Glutamatergic neuron (in vitro differentiated cells): ENCODE data around the gene CNTF. TPM values are rescaled to one million over a fixed set of nuclear protein-coding genes. Genes with fewer than 3 reads are reported as not detected.

ENCODE experiments used
- DNase-seq: peaks from one replicate; pipeline ENCODE4 v3.0.0; 2022
- H3K27ac Mint-ChIP-seq: one replicate; pipeline ENCODE4 v1.8.0; 2020; ENCODE audit warnings: mild to moderate bottlenecking, mixed read lengths, inconsistent platforms; ENCODE audit not compliant: unreplicated experiment
- H3K27me3 Mint-ChIP-seq: one replicate; pipeline ENCODE4 v1.8.0; 2020; ENCODE audit warnings: mild to moderate bottlenecking, moderate library complexity, mixed read lengths, inconsistent platforms; ENCODE audit not compliant: unreplicated experiment
- H3K36me3 Mint-ChIP-seq: one replicate; pipeline ENCODE4 v1.8.0; 2020; ENCODE audit warnings: mild to moderate bottlenecking, mixed read lengths, inconsistent platforms; ENCODE audit not compliant: unreplicated experiment
- H3K4me1 Mint-ChIP-seq: one replicate; pipeline ENCODE4 v1.8.0; 2020; ENCODE audit warnings: mild to moderate bottlenecking, low read depth, mixed read lengths, inconsistent platforms; ENCODE audit not compliant: unreplicated experiment
- H3K4me3 Mint-ChIP-seq: one replicate; pipeline ENCODE4 v1.8.0; 2020; ENCODE audit warnings: mild to moderate bottlenecking, mixed read lengths, inconsistent platforms; ENCODE audit not compliant: unreplicated experiment
- H3K9me3 Mint-ChIP-seq: one replicate; pipeline ENCODE4 v1.8.0; 2020; ENCODE audit warnings: mild to moderate bottlenecking, moderate library complexity, mixed read lengths, inconsistent platforms; ENCODE audit not compliant: unreplicated experiment
- CTCF ChIP-seq: fragments of 200-600 bp; sonication (generic); IDR thresholded peaks from one replicate; pipeline ENCODE4 v1.5.0; 2021; ENCODE audit not compliant: partially characterized antibody, unreplicated experiment
- total RNA-seq: library from RNA; stranded (reverse); fragmentation: NEBNext Ultra II Directional; extraction: Animal tissue kit (Norgen Biotek cat#: 25700); gene quantifications from one replicate; pipeline ENCODE4 v1.2.1, GENCODE V29; 2021; ENCODE audit not compliant: unreplicated experiment

Gene CNTF
- total RNA-seq, 1 donor from 2014 or later = 4.6 TPM

DNA sequence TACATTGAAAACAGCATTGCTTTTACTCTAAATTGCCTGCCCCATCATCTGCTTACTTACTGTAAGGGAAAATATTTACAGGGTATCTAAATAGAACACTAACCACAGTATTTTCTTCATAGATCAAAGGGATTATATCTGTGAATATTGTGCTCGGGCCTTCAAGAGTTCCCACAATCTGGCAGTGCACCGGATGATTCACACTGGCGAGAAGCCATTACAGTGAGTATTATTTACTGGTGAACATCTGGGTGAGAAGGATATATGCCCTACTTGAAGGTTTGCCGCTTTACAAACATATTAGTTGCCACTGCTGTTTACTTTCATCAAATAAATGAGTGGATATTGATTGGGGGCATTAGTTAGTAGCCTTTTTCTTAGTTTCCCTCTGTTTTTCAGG, 5.9 kb upstream of the CNTF start:
- Mint-ChIP-seq H3K9me3 (no peaks in the 10 kb centered on the region), H3K4me3 (no peak overlapping the region), H3K27ac (no peak overlapping the region), H3K4me1 (peaks cover 4% of the 10 kb centered on the region), H3K36me3 (no peaks in the 10 kb centered on the region), H3K27me3 (peaks cover 6% of the 10 kb centered on the region)
- no peak for DNase-seq
- TF ChIP-seq CTCF = no peak

DNA sequence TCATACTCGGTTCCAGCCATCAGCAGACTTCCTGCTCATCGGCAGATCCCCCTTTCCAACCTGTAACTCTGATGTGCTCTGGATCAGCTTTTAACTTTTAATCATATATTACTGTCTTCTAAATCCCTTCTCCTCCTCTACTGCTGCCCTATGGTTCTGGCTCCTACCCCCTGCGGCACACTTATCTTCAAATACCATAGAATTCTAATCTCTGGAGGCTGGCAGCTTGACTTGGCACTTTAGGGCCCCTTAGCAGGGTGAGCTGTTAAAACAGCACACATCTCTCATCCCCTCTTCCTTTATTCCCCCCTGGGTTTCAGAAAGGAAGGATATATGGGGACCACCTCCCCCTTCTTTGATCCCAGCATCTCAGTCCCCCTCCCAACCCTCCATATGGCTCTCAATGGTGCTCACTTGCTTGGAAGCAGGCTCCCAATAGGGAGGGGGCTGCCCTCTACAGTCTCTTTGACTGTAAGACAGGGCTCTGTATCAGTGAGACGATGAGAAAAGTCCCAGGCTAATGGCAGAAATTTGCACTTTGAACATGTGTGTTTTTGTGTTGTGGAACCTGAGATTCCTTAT, 4.4 kb upstream of the CNTF start:
- H3K4me3 Mint-ChIP-seq = no peak overlapping the region
- no peak for DNase-seq
- H3K27me3 Mint-ChIP-seq = peaks cover 2% of the 10 kb centered on the region
- H3K36me3 Mint-ChIP-seq = no peaks in the 10 kb centered on the region
- TF ChIP-seq CTCF = no peak
- H3K9me3 Mint-ChIP-seq = no peaks in the 10 kb centered on the region
- peaks cover 4% of the 10 kb centered on the region for H3K4me1 Mint-ChIP-seq
- peak overlapping the region; percentile 24 for H3K27ac Mint-ChIP-seq

DNA sequence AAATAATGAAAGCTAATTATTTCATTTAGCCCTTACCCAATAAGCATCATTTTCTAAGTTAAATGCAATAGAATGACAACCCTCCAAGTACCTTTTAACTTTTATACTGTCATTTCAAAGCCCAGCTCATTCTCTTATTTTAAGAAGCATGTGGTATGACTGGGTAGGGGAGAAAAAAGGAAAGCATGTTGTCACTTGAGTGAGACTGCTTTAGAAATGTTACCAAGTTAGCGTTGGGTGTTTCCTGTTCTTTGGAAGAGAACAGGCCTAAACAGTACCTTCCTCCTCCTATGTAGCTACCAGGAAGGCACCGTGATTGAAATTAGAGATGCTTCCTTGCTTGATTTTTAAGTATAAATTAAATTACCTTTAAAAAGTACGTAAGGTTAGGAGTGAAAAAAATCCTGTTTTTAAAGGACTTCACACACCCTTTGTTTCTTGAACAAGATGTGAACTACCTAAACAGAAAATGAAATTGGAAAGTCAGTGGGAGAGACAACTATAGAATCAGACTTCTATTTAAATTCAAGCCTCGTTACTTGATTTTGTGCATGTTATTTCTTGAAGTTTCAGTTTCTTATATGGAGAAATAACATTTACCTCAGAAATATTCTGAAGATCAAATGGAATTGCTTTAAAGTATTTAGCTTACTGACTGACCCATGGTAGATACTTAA, 741 bp upstream of the CNTF start:
- peaks cover 2% of the 10 kb centered on the region for H3K27me3 Mint-ChIP-seq
- TF ChIP-seq CTCF = no peak
- H3K27ac Mint-ChIP-seq = no peak overlapping the region
- no peak for DNase-seq
- H3K9me3 Mint-ChIP-seq = no peaks in the 10 kb centered on the region
- no peak overlapping the region for H3K4me3 Mint-ChIP-seq
- peaks cover 4% of the 10 kb centered on the region for H3K4me1 Mint-ChIP-seq
- H3K36me3 Mint-ChIP-seq = no peaks in the 10 kb centered on the region

GRCh38 chr11:58625086-58625485, 2.6 kb downstream of the CNTF start:
- no peak for TF ChIP-seq CTCF
- Mint-ChIP-seq H3K9me3 (no peaks in the 10 kb centered on the region), H3K4me1 (no peaks in the 10 kb centered on the region), H3K4me3 (no peak overlapping the region), H3K36me3 (no peaks in the 10 kb centered on the region), H3K27ac (no peak overlapping the region), H3K27me3 (no peaks in the 10 kb centered on the region)
- no peak for DNase-seq

DNA sequence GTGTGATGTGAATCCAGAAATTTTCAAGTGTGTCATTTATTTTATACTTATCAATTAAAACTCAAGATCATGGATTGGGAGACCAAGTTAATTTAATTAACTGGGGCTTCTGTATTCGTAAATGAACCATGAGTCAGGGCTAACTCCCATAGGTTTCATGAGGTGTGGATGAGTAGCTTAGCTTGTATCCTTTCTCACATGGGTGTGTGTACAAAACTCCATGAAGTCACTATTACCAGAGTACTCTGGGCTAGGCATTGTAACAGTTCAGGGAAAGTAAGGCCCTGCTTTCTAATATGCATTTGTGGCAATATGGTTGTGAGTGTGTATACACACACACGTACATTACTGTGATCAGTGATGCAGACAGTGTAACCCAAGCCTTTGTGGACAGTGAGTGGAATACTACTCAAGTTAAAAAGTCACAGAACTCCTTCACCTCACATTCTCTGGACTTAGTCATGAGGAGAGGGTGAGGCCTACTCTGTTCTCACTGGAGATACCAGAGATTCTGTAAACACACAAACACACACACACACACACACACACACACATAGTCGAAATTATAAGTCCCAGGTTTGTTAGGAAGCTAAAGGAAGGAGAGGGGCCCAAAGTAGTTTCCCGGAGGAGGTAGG, 3.5 kb downstream of the CNTF start:
- H3K27me3 Mint-ChIP-seq = no peaks in the 10 kb centered on the region
- TF ChIP-seq CTCF = no peak

More for the DNA sequence above, 3.5 kb downstream of the CNTF start:
- Mint-ChIP-seq H3K27ac (no peak overlapping the region), H3K36me3 (no peaks in the 10 kb centered on the region), H3K4me3 (no peak overlapping the region), H3K4me1 (no peaks in the 10 kb centered on the region), H3K9me3 (no peaks in the 10 kb centered on the region)
- no peak for DNase-seq
